Stimulated activated memory B cell treated with anti-CD40 and anti-IgM and Interleukin-4, amounts not matched to agents 10 μg/mL and 1 μg/mL and 100 μg/mL, for 72 hours (primary cell): Measurements from ENCODE around the gene SH3BGRL3.
"Not testable (repeated sequence)": the region's sequence is repeated elsewhere in the genome, so short reads cannot be mapped to it uniquely, and the experiment has no call there.

Experiments used
- ATAC-seq: fragments of 150-1000 bp; cut with Tn5 transposase; 2 replicates; pipeline ENCODE4 v1.10.0; 2021
- H3K27ac Mint-ChIP-seq: one replicate; pipeline ENCODE4 v1.8.0; 2022; ENCODE audit warnings: mild to moderate bottlenecking, mixed read lengths
- H3K27me3 Mint-ChIP-seq: one replicate; pipeline ENCODE4 v1.8.0; 2022; ENCODE audit warnings: mixed read lengths
- H3K36me3 Mint-ChIP-seq: one replicate; pipeline ENCODE4 v1.8.0; 2022; ENCODE audit warnings: mixed read lengths
- H3K4me1 Mint-ChIP-seq: one replicate; pipeline ENCODE4 v1.8.0; 2022; ENCODE audit warnings: mixed read lengths
- H3K4me3 Mint-ChIP-seq: one replicate; pipeline ENCODE4 v1.8.0; 2022; ENCODE audit warnings: mild to moderate bottlenecking, moderate library complexity, mixed read lengths
- H3K9me3 Mint-ChIP-seq: one replicate; pipeline ENCODE4 v1.8.0; 2022; ENCODE audit warnings: mixed read lengths

SH3BGRL3 gene

GRCh38 chr1:26279456-26280332 lies at the start of gene SH3BGRL3:
TSS of gene SH3BGRL3 (plus strand) at chr1:26280086. CDS start at chr1:26280156, 70 bp downstream.
- H3K27me3 Mint-ChIP-seq = no peaks in the 10 kb centered on the region
- peak within 1 kb of the TSS; percentile 97 for H3K4me3 Mint-ChIP-seq
- peaks cover 44% of the 10 kb centered on the region for H3K36me3 Mint-ChIP-seq
- H3K27ac Mint-ChIP-seq = peak within 1 kb of the TSS; percentile 77
- H3K4me1 Mint-ChIP-seq = peaks cover 87% of the 10 kb centered on the region
- H3K9me3 Mint-ChIP-seq = no peaks in the 10 kb centered on the region
- peak; percentile 82 for ATAC-seq

DNA sequence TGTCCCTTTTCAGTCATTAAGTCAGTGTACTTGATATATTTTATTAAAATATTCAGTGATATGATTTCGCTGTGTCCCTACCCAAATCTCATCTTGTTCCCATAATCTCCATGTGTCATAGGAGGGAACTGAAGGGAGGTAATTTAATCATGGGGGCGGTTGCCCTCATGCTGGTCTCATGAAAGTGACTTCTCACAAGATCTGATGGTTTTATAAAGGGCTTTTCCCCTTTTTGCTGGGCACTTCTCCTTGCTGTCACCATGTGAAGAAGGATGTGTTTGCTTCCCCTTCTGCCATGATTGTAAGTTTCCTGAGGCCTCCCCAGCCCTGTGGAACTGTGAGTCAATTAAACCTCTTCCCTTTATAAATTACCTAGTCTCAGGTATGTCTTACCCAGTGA lies 49.2 kb upstream of the SH3BGRL3 start:
- not testable (repeated sequence) for H3K9me3 Mint-ChIP-seq, H3K4me3 Mint-ChIP-seq, H3K27ac Mint-ChIP-seq, H3K36me3 Mint-ChIP-seq, ATAC-seq
- Mint-ChIP-seq H3K4me1 (peaks cover 25% of the 10 kb centered on the region), H3K27me3 (peaks cover 10% of the 10 kb centered on the region)

DNA sequence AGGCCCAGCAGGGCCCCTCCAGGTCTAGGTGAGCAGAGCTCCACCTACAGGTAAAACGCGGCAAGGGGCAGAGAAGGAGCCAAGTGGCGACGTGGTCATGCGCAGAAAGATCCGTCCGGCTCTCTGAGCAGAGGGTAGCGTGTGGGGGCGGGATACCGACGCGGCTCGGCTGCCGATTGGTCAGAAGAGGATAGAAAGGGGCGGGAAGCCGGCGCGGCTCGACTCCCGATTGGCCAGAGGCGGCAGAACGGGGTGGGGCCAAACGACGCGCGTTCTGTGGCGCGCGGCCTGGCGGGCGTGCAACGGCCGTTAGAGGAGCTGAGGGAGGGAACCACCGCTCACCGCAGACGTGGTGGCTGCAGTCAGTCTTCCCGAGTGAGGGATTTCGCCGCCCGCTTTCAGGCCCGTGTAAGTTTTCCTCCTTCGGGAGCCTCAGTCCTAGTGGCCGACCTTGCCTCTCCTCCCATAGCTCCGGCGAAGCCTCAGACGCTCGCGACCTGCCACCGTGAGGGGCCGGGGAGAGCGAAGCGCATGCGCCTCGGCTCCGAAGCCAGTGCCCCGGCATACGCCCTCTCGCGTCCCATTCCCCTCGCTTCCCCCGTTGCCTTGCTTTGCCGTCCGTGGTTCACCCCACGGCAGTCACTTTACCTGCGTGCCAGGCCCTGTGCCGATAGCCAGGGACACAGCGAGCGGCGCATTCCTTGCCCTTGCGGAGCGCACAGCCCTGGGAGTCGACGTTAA lies 45.8 kb upstream of the SH3BGRL3 start, which contains the start of gene CEP85:
CEP85 (plus strand) TSS at position 298 of the 741 bp plus-strand sequence. CDS start 5,584 bp downstream, outside the sequence.
- no peaks in the 10 kb centered on the region for H3K9me3 Mint-ChIP-seq
- H3K27me3 Mint-ChIP-seq = no peaks in the 10 kb centered on the region
- peak; percentile 99 for ATAC-seq

DNA sequence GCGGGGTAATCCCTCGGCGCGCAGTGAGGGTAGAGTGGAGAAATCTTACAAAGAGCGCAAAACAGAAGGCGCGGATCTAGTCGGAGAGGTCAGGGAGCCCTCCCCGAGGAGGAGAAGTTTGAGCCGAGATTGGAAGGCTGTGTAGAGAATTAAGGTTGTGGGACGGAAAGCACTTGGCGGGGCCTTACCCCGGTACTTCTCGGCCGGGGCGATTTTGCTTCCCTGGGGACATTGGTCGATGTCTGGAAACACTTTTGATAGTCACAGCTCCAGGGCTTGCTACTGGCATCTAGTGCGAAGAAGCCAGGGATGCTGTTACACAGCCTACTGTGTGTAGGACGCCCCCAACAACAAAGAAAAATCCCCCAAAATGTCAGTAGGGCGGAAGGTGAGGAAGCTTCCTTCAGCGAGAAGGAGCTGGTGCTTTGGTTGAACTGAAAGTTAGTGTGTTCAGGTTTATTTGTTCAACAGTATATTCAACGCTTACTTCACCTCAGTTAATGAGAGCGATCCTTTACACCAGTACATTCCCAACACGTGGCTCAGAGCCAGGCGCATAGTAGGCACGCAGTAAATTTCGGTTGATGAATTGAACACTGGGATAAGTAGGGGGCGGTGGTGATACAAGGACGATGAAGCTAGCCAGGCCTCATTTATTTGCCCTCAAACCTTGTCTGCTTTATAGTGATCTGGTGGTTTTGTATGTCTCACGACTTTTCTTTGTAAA lies 45.1 kb upstream of the SH3BGRL3 start:
- ATAC-seq = no peak
- peak overlapping the region; percentile 99 for H3K4me3 Mint-ChIP-seq
- no peaks in the 10 kb centered on the region for H3K27me3 Mint-ChIP-seq
- H3K4me1 Mint-ChIP-seq = peaks cover 42% of the 10 kb centered on the region
- no peaks in the 10 kb centered on the region for H3K36me3 Mint-ChIP-seq
- H3K9me3 Mint-ChIP-seq = no peaks in the 10 kb centered on the region
- H3K27ac Mint-ChIP-seq = peak overlapping the region; percentile 87

More for the DNA sequence above, 45.8 kb upstream of the SH3BGRL3 start, which contains the start of gene CEP85:
- peaks cover 42% of the 10 kb centered on the region for H3K4me1 Mint-ChIP-seq
- H3K4me3 Mint-ChIP-seq = peak within 1 kb of the TSS; percentile 99
- H3K27ac Mint-ChIP-seq = peak within 1 kb of the TSS; percentile 87
- no peaks in the 10 kb centered on the region for H3K36me3 Mint-ChIP-seq

DNA sequence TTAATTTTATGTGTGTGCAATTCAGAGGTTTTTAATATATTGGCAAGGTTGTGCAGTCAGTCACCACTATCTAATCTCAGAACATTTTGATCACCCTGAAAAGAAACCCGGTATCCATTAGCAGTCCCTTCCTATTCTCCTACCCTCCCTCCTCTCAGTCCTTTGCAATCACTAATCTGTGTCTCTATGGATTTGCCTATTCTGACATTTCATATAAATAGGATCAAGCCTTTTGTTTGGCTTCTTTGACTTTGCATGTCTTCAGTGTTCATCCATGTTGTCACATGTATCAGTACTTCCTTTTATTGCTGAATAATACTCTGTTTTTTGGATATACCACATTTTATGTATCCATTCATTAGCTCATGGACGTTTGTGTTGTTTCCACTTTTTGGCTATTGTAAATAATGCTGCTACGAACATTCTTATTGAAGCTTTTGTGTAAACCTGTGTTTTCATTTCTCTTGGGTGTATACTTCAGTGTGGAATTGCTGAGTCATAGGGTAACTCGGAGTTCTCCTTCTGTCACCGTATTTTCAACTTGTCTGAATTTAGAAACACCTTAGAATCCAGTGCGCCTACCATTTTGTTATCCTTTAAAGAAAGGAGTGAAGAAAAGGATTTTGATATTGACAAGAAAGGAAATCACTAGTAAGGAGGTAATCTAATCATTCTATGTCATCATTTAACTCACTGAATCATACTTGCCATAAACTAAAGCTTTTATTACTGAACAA lies 42.5 kb upstream of the SH3BGRL3 start:
- Mint-ChIP-seq H3K4me1 (peaks cover 42% of the 10 kb centered on the region), H3K27ac (peak overlapping the region; percentile 50), H3K4me3 (no peak overlapping the region), H3K9me3 (no peaks in the 10 kb centered on the region), H3K36me3 (peaks cover 3% of the 10 kb centered on the region), H3K27me3 (no peaks in the 10 kb centered on the region)
- ATAC-seq = no peak

DNA sequence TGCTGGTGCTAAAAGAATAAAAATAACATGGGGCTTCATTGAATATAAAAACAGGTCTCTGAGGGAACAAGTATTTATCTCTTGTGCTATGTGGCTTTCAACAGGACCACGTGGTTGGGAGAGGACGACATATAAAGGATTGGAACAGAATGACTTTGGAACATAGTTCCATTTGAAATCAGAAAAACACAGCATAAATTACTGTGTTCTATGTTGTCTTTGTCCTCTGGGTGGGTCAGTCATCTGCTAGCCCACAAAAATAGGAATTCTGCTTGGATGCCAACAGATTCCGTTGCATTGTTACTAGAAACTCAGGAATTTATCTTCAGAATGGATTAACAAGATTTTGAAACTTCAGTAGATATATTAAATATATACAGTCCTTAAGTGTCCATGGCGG lies 40.0 kb upstream of the SH3BGRL3 start:
- Mint-ChIP-seq H3K27me3 (no peaks in the 10 kb centered on the region), H3K27ac (no peak overlapping the region), H3K4me3 (no peak overlapping the region), H3K9me3 (no peaks in the 10 kb centered on the region), H3K36me3 (peaks cover 19% of the 10 kb centered on the region), H3K4me1 (peaks cover 30% of the 10 kb centered on the region)
- no peak for ATAC-seq

DNA sequence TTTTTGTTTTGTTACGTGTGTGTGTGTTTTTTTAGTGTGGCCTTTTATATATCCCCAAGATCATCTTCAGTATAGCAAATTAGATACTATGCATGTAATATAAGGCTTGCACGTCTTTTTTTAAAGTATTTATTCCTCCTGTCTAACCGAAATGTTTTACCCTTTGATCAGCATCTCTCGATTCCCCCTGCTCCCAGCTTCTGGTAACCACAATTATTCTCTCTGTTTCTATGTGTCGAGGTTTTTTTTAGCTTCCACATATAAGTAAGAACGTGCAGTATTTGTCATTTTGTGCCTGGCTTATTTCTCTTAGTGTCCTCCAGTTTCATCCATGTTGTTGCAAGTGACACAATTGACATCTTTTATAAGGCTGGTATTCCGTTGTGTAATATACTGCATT lies 27.2 kb upstream of the SH3BGRL3 start:
- Mint-ChIP-seq H3K4me3 (no peak overlapping the region), H3K27me3 (no peaks in the 10 kb centered on the region), H3K36me3 (peaks cover 40% of the 10 kb centered on the region), H3K9me3 (no peaks in the 10 kb centered on the region), H3K27ac (no peak overlapping the region), H3K4me1 (peaks cover 10% of the 10 kb centered on the region)
- ATAC-seq = no peak

DNA sequence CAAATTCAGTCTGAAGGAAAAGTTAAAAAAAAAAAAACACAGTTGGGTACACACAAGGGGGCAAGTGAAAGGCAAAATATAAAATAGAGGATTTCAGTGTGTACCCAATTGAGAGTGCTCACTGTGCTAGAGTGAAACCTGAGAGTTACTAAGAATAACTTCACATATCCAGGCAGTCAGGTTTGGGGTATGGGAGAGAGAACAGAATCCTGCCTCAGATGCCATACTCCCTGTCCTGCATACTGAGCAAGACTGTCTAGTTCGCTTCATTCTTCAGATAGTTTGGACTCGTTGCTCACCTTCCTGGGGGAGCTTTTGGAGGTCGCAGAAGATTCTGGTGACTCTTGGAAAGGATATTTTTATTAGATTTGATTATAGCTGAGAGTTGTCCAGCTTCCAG lies 25.5 kb upstream of the SH3BGRL3 start:
- Mint-ChIP-seq H3K4me3 (no peak overlapping the region), H3K9me3 (no peaks in the 10 kb centered on the region), H3K27ac (no peak overlapping the region), H3K4me1 (peaks cover 25% of the 10 kb centered on the region), H3K36me3 (peaks cover 50% of the 10 kb centered on the region), H3K27me3 (no peaks in the 10 kb centered on the region)
- no peak for ATAC-seq

DNA sequence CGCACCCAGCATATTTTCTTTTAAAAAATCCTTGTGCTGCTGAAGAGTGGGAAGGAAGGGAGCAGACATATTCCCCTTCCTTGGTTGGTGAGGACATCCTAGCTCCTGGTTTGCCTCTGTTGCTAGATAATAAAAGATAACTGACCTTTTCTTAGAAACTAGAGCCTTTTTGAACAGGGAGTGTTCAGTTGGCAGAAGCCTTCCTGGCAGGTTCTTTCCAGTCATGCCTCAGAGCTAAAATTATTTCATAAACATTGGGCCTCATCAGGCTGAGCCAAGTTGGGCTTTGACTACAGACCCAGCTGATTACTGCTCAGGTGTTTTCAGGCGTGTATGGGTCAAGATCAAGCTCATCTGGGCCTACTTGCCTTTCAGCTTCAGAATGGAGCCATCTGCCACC lies 22.7 kb upstream of the SH3BGRL3 start:
- no peak for ATAC-seq
- Mint-ChIP-seq H3K9me3 (no peaks in the 10 kb centered on the region), H3K27me3 (no peaks in the 10 kb centered on the region), H3K27ac (peak overlapping the region; percentile 8), H3K4me3 (no peak overlapping the region), H3K4me1 (peaks cover 31% of the 10 kb centered on the region), H3K36me3 (peaks cover 71% of the 10 kb centered on the region)

GRCh38 chr1:26259005-26259404 lies 20.9 kb upstream of the SH3BGRL3 start:
- H3K4me1 Mint-ChIP-seq = peaks cover 31% of the 10 kb centered on the region
- no peak for ATAC-seq
- H3K27ac Mint-ChIP-seq = peak overlapping the region; percentile 19
- H3K36me3 Mint-ChIP-seq = peaks cover 79% of the 10 kb centered on the region
- H3K4me3 Mint-ChIP-seq = no peak overlapping the region
- no peaks in the 10 kb centered on the region for H3K9me3 Mint-ChIP-seq
- no peaks in the 10 kb centered on the region for H3K27me3 Mint-ChIP-seq

DNA sequence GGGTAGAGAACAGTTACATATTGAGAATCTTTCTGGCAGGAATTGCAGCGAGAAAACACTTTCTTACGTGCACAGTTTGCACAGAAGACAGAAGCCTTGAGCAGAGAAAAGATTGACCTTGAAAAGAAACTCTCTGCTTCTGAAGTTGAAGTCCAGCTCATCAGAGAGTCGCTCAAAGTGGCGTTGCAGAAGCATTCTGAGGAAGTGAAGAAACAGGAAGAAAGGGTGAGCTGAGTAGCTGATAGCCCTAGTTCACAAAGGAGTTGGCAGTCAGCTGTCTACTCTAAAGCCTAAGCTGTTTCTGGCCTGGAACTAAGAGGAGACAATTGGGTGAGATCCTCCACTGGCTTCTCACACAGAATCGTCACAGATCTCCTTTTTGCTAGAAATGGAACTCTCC lies 20.3 kb upstream of the SH3BGRL3 start:
- no peak for ATAC-seq
- Mint-ChIP-seq H3K4me3 (no peak overlapping the region), H3K9me3 (no peaks in the 10 kb centered on the region), H3K4me1 (peaks cover 31% of the 10 kb centered on the region), H3K27ac (peak overlapping the region; percentile 19), H3K27me3 (no peaks in the 10 kb centered on the region), H3K36me3 (peaks cover 85% of the 10 kb centered on the region)

GRCh38 chr1:26263212-26263611 lies 16.7 kb upstream of the SH3BGRL3 start:
- H3K36me3 Mint-ChIP-seq = peaks cover 77% of the 10 kb centered on the region
- no peaks in the 10 kb centered on the region for H3K27me3 Mint-ChIP-seq
- H3K4me1 Mint-ChIP-seq = peaks cover 24% of the 10 kb centered on the region
- ATAC-seq = no peak
- no peak overlapping the region for H3K4me3 Mint-ChIP-seq
- no peaks in the 10 kb centered on the region for H3K9me3 Mint-ChIP-seq
- no peak overlapping the region for H3K27ac Mint-ChIP-seq

GRCh38 chr1:26265405-26265804 lies 14.5 kb upstream of the SH3BGRL3 start:
- H3K4me1 Mint-ChIP-seq = peaks cover 7% of the 10 kb centered on the region
- ATAC-seq = no peak
- no peak overlapping the region for H3K4me3 Mint-ChIP-seq
- no peak overlapping the region for H3K27ac Mint-ChIP-seq
- H3K9me3 Mint-ChIP-seq = peaks cover 8% of the 10 kb centered on the region
- H3K27me3 Mint-ChIP-seq = no peaks in the 10 kb centered on the region
- peaks cover 76% of the 10 kb centered on the region for H3K36me3 Mint-ChIP-seq

- H3K4me3 Mint-ChIP-seq = no peak overlapping the region
- H3K9me3 Mint-ChIP-seq = peaks cover 8% of the 10 kb centered on the region
- peaks cover 7% of the 10 kb centered on the region for H3K4me1 Mint-ChIP-seq
- H3K36me3 Mint-ChIP-seq = peaks cover 69% of the 10 kb centered on the region
- no peak for ATAC-seq
- H3K27ac Mint-ChIP-seq = no peak overlapping the region
- no peaks in the 10 kb centered on the region for H3K27me3 Mint-ChIP-seq
These were observed 11.3 kb upstream of the SH3BGRL3 start for GRCh38 chr1:26268290-26269197.
